GM21526 (cell line): ENCODE measurements around the gene LSAMP.

Experiments
- ATAC-seq: cut with Tn5 transposase; IDR thresholded peaks from one replicate; pipeline ENCODE4 v1.9.1; 2021; ENCODE audit warnings: moderate library complexity; ENCODE audit not compliant: unreplicated experiment, low FRiP score

Gene LSAMP

DNA sequence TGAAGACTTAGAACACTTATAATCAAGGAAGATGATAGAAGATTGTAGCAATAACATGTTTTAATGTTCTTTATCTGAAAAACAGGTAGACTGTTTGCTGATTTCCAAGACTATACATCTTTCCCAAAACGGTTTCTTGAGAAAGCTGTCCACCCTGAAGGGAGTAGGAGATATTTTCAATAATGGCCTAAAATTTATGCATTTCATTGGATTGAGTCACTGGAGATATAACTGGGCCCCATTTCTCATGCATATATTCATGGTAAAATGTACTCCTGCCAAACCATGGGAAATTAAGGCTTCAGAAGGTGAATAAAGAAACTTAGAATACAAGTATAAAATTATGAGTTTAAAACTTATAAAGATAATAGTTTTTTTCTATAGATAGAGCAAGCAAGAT is 143.9 kb downstream of the LSAMP start:
- ATAC-seq, result no peak

DNA sequence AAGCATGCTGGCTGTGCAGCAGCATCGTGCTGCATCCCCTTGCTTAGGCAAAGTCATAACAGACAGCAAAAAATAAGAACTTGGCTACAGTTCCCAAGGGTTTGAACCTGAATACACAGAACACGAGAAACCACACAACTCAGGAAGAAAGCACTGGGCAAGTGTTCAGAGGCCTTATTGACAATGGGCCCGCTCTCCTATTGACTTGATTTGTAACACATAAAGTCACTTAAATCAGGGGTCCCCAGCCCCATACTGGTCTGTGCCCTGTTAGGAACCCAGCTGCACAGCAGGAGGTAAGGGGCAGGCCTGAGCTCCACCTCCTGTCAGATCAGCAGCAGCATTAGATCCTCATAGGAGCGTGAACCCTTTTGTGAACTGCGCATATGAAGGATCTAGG is 145.1 kb downstream of the LSAMP start:
- no peak for ATAC-seq

DNA sequence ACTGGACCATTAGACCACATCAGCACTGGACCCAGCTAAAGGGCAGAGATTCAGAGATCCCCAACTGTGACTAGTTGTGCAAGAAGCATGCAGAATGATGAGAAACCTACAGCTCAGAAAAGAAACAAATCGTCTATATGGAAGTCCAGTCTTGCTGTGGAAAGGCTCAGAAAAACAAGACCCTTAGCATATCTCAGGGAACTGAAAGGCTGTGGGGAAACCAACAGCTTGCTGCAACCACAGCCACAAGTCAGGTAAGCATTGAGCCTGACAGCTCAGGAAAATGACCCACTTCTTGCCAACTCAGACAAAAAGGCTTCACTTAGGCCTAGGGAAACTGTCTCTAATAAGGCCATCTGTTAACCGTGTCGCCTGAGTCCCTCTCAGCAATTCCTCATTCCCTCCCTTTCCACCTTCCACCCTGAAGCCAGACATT is 145.6 kb downstream of the LSAMP start:
- no peak for ATAC-seq

DNA sequence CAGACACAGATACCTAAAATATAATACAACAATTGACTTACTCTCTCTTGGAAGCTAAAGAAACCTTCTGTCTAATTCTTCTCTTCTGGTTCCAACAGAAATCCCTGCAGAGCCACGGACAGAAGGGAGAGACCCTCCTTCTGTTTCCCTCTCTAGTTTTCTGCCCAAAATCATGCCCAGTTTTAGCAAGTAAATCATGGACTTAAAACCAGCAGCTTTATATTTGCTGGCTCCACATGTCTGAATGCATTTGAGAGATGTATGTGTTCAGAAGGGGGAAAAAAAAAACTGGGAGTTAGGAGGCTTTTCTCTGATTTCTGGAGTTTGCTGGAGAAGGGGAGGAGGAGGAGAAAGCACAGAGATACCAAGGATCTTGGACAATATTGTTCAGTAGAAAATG is 147.1 kb downstream of the LSAMP start:
- no peak for ATAC-seq

DNA sequence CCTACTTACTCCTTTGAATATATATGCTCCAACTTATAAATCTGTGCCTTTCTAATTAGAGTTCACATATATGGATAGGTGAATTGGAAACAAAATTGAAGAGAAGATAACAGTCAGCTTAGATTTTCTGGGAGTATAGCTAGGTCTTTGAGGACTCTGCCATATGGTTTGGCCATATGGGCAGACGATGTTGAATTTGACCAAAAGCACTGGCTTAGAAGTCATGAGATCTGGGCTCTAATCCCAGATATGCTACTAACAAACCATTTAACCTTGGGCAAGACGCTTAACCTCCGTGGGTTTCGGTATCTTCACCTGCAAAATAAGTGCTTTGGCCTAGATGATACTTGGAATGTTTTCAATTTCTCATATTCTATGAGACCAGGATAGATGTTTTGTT is 154.1 kb downstream of the LSAMP start:
- no peak for ATAC-seq

DNA sequence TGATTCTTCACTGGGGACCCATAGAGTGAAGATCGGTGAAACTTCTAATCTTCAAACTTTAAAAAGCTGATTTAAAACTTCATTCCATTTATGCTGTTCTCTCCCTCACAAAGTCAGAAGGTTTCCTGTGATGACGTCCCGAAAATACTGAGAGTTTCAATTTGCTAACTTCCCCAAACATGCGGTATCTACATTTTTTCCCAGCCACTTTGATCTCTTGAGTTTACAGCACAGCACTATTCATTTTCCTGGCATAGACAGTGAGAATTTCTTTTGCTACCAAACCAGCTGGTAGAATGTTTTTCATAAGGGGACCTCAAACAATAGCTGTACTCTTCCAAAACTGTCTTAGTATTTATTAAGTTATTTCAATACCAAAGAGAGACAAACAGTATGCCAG is 156.8 kb downstream of the LSAMP start:
- no peak for ATAC-seq

DNA sequence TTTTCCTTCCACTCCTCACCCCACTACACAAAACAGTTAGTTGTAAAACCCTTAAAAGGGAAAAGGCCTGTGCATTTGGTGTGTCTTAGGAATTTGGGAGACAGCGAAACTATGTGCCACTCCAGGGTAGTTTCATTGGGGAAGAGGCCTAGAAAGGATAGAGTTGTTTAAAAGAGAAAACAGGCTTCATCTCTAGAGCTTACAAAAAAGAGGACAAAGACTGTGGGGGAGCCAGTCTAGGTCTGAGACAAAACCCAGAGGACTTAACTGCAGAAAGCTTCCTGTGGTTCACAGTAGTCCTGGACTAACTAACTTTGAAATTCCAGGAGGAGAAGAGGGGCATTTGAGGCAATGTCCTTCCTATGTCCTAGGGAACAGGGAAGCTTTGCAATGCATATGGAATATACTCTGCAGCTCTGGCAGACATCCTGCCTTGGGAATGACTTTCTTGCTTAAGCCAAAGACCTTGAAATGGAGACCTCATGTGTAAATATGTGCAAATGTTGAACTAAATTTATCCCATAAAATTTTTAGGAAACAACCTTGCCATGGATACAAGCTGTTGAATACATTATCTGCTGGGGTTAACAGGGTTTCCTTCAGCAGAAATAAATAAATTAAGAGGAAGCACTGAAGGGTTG is 159.4 kb downstream of the LSAMP start:
- ATAC-seq, result no peak

DNA sequence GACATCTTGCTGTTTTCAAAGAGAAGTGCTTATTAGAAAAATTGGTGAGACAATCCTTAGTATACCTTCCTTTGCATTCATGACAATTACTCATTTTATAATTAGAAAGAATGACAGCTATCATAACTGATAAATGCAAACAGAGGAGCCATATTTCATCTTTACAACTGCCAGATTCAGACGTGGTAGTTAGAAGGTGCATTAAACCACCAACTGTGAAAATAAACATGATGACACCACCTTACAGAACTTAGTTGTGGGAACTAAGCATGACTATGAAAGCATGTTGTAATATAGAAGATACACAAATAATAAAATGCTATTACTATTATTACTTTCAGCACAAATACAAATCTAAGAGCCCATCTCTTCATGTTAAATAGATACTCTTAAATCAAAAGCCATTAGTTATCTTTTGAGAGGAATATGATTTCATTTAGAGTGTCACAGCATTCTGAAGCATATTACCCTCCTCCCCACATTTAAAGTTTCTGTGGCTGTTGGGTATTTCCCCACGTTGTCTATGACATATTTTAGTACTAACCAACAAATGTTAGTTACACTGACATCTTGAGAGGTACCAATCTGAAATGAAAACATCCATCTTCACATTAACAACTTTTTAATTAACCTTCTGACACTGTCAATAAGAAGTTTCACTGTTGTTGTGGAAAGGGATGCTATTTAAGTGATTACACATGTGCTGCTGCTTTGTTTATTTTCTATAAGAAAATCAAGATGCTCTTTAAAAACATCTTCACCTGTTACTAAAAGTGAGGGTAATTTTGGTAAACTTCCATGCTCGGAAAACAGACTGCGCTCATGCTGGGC is 163.8 kb downstream of the LSAMP start:
- no peak for ATAC-seq

DNA sequence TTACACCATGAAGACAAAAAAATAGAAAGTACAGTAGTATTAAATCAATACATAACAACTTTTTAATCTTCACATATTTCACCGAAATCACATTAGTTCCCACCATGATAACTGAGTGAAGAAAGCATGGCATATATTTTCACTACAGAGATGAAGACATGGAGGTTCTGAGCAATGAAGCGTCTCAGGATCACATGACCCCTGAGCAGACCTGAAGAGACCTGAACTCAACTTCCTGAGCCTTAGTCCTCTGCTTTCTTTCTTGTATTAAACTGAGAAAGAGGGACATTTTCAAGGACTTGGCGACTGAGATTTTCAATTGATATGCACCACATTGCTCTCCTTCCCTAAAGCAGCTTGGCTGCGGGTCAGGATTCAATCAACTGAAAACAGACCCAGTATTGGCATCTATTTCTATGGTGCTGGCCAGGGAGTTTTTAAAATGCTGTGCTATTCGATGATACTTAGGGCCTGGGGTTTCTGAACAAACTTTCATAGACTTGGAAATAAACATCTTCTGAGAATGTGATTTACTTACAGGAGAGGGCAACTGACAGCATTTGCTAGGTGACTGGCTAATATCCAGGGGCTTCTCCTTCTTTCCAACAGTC is 165.1 kb downstream of the LSAMP start:
- ATAC-seq, result no peak

DNA sequence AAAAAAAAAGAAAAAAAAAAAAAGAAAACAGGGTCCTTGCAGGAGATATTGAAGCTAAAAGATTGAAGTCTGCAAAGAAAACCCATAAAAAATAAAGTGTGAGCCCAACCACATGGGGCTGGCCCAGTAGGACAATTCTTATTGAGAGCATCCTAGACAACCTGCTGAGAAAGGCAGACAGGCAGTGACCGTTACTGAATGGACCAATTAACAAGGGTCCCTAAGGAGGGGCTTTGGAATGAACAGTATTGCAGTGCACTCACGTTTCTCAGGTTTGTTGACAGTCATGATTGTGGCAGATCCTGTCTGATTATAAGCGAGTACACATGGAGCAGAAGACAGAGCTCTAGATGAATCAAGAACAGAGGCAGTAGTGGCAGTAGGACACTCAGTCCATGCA is 168.6 kb downstream of the LSAMP start:
- no peak for ATAC-seq

DNA sequence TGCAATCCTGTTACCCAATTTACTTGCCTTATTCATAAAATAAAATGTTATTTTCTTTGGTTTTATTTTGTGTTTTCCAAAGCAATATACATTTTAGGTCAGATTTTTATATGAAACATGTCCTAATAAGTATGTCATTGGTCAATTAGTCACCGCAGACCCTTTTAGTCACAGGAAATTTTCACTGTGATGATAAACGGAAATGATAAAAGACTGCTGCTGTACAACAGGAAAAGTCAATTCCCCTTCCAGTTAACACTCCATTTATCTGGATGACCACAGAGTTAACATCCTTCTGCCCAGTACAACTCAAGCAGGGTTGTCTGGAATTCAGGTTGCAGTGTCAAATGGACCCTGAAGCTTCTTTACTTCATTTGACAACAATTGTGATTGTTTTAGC is 175.2 kb downstream of the LSAMP start:
- no peak for ATAC-seq

DNA sequence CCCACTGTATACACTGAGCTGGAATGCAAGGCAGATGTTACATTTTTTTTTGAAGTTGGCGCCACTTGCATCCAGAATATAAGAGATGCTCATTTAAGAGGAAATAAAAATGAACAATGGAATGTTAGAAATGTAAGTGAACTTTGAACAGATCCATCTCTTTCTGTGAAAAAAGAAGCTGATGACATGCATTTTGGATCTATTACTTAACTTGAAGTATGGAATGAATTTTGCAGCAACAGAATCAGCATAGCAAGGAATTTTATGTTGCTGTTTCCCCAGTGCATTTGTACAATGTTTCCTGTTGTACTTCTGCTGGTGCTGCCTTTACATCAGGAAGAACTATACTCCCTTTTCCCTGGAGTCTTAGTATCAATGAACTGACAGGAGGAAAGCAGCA is 178.2 kb downstream of the LSAMP start:
- no peak for ATAC-seq

DNA sequence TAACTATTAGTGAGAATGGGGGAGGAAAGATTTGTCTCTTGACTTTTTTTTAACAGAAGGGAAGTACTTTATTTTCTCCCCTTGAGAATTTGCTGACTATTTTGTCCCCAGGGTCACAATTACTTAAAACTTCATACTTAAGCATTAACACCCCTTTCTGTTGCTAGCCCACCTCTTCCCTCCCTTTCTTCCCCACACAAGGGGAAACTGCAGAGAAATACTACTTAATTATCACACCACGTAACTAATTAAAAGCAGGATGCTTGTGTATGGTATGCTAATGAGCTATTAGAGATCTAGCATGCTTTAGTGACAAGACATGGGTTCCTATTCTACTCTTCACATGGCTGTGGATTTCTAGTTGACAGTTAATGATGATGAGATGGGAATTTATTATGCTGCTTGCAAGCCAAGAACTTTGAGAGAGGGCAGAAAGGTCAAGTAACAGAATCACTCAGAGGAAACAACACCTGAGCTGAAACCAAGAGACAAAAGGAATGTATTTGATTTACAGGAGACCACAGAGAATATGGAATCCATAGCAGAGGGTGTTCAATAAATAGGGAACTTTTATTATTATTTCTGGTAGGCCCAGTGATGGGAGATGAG is 179.2 kb downstream of the LSAMP start:
- ATAC-seq, result no peak

DNA sequence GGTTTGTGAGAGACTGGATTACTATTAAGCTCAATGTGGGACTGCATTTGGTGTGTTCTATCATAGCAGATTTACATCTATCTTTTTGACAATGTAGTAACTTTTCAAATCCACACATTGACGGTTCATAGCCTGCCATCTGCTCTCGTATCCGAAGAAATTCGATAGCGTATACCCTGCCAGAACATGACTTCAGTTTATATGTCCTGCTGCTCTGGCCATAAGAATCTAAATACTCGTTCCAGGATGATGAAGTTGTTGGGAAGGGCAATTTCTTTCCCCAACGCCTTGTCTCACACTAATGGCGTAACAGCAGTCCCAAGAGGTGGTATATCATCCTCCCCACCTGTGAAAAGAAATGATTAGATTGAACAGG is 180.0 kb downstream of the LSAMP start:
- ATAC-seq, result no peak

DNA sequence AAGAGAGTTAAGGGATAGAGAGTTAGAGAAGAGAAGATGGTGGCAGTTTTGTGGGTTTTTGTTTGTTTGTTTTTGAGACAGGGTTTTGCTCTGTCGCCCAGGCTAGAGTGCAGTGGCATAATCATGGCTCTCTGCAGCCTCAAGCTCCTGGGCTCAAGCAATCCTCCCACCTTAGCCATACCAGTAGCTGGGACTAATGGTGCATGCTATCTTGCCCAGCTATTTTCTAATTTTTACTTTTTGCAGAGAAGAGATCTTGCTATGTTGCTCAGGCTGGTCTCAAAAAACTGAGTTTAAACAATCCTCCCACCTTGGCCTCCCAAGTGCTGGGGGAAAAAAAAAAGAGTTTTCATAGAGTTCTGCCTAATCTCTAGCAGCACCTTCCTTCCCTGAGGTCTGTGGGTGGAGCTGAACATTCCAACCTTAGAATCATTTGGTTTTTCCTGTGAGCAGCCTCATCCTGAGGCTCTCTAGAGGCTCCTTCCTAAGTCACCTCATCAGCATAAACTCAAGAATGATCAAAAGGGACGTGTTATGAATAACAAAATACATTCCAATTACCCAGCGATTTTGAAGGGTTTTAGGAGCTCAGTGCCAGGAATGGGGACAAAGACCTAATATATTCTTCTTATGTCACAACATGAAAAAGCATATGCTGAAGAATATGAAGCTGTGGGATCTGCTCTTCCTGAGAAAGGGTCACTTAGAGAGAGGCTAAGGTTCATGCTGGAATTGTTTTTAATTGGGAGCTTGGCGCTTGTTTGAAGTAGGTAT is 180.6 kb downstream of the LSAMP start:
- ATAC-seq, result no peak

DNA sequence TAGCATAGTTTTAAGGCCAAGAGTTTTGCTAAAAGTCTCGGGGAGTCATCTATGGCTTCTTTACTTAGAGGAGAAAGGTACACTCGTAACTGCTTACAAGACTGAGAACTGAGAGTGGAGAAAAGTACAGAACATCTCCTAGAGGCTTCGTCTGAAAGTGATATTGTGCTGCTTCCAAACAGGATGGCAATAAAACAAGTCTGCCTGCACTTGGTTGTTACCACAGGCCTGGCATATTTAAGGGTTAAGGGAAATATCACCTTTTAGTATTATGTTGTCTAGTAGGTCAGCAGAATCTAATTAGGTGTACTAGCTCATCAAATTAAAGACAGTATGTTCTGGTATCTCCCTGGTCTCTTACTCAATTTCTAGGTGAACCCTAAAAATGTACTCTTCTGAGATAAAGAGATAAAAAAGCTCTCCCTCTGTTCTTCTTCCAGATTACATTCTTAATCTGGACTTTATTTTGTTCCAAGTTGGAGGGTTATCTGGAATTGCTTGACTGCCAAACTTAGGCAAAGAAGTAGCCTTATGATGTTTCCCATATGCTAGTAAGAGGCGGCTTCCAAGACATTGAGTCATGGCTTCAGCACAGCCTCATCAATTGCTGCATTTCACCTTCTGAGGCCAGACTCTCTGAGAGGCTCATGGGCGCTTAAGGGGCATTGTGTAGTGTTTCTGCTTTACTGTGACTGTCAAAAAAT is 181.3 kb downstream of the LSAMP start:
- no peak for ATAC-seq

DNA sequence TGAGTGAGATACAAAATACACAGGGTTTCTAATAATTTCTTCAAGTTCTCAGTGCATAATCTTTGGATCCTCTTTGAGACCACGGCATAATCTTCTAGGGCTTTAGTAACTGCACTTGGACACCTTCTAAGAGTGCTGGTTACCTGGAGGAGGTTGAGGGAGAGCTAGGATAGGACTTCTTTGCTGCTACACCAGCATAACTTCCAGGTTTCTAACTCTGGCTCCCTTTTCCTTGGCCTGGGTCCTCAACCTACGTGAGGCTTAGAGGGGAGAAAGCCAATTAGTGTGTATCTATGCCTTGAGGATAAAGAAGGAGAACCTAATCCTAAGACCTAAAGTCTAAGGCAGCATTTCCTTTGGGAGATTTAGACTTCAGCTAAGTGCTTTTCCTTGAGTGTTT is 184.8 kb downstream of the LSAMP start:
- no peak for ATAC-seq

DNA sequence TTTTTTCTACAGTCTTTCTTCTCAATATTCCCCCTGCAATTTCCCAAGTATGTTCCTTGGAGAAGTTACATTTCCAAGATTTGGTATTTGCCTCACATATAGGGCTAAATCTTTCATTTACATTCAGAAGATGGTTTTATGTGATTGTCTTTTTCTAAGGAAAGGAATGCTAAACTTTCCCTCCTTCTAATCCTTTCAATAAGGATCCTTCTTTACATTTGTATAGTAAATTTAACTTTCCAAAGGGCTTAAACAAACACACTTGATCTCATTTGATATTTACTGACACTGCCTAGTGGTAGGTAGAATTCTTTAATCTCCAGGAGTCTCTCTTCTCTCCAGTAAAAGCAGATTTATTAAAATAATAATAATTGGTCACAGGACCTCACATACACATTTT is 185.3 kb downstream of the LSAMP start:
- no peak for ATAC-seq

DNA sequence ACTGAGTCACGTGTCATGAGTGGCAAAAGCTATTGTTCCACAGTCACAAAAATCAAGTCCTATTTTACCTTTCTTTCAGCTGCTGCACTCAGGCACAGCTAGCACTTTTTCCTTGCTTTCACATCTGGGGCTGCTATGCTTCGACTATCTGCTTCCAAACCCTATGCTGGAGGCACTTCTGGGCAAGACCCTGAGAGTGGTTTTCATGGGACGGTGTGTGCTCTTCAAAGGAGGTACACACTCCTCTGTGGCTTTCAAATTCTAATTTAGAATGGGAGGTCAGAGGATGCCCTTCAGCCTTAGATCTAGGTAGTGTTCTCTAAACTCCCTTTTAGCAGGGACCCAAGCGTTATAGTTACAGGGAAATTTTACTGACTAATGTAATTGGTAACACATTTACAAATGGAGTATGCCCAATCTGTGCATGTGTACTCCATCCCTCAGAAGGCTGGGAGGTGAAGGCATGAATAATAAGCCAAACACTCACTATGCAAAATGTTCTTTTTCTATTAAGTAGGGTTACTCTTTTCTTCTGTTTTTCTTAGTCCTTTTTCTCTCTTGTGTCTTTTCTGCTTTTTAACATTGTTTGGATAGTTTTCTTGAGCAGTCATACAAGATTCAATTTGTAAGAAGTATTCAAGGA is 188.3 kb downstream of the LSAMP start:
- ATAC-seq, result no peak

DNA sequence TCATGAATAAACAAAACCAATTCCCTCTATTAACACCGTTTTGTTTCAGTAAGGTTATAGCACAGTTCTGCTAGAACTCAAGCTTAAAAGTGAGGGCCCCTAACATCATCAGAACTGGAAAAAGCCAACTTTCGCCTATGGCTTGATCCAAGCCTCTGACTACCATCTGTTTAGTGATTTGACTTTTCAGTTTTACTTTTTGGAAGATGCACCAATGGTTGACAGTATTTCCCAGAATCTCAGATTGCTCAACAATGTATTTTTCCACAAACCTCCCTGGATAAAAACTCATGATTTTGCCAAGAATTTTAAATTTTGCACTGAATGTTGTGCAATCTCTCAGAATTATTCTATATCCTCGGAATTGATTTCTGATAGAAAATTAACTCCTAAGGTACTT is 190.7 kb downstream of the LSAMP start:
- no peak for ATAC-seq
